Liver (tissue), 3 donors: Measurements from ENCODE around the gene SETBP1.

Source experiments
- EGR1 ChIP-seq, 2 donors: IDR thresholded peaks; 2 replicates each; pipeline ENCODE4 v1.6.1; 2016 to 2018; ENCODE audit warnings: antibody characterized with exemption in 2 of 2, low read depth in 2 of 2
- GABPA ChIP-seq, 2 donors: IDR thresholded peaks in 1 of 2; conservative IDR thresholded peaks in 1 of 2; 2 replicates each; pipeline ENCODE4 v1.6.1; 2016; ENCODE audit warnings: antibody characterized with exemption in 2 of 2, mild to moderate bottlenecking in 1 of 2, moderate library complexity in 1 of 2
- JUND ChIP-seq, 2 donors: IDR thresholded peaks; 2 replicates each; pipeline ENCODE4 v1.6.1; 2016; ENCODE audit warnings: antibody characterized with exemption in 2 of 2
- TAF1 ChIP-seq: conservative IDR thresholded peaks from 2 replicates; pipeline ENCODE4 v1.6.1; 2016; ENCODE audit warnings: antibody characterized with exemption, mild to moderate bottlenecking
- TF ChIP-seq, protein P1 (sequence below): fragments of 150-350 bp; IDR thresholded peaks from 2 replicates; pipeline ENCODE4 v1.5.1; 2017; ENCODE audit warnings: improper control_type of control experiment, low read depth, low read length; ENCODE audit not compliant: missing input control
- TF ChIP-seq, protein P2 (sequence below): IDR thresholded peaks from 2 replicates; pipeline ENCODE4 v1.6.1; 2016; ENCODE audit warnings: antibody characterized with exemption, mild to moderate bottlenecking
- TF ChIP-seq, protein P3 (sequence below): IDR thresholded peaks from 2 replicates; pipeline ENCODE4 v1.6.1; 2016; ENCODE audit warnings: antibody characterized with exemption
- donor health status: healthy.
- donor health status: healthy.

DNA sequence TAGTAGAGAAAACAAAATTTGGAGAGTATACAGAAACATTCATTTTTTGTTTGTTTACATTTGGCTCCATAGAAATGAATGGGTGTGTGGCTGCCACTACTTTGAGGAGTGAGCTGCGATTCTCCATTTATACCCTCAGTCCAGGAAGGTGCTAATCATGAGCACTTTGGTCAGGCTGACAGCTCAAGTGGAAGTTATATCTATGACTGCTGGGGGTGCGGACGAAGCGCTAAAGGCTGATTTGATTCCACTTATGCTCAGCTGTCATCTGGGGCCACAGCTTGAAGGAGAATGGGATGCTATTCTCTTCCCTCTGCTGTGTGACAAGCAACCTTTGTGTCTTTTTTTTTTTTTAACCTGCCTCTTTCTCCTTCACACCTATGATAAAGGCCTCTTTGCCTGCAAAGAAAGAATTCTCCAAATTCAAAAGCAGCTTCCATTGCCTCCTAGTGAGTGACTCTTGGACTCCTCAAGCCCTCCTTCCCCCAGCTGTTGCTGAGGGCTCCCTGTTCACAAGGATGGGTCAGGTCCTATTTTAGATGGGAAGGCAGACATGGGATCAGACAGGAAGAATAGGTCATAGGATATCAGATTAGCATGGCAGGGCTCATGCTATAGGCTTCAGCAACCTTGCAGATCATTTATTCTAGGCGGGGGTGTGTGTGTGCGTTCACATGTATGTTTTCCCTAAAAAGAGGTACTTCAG is 201.6 kb downstream of the SETBP1 start:
- TF ChIP-seq JUND (IDR thresholded peaks at IDR 0.05) = no peak
- TF ChIP-seq, protein P1, sequence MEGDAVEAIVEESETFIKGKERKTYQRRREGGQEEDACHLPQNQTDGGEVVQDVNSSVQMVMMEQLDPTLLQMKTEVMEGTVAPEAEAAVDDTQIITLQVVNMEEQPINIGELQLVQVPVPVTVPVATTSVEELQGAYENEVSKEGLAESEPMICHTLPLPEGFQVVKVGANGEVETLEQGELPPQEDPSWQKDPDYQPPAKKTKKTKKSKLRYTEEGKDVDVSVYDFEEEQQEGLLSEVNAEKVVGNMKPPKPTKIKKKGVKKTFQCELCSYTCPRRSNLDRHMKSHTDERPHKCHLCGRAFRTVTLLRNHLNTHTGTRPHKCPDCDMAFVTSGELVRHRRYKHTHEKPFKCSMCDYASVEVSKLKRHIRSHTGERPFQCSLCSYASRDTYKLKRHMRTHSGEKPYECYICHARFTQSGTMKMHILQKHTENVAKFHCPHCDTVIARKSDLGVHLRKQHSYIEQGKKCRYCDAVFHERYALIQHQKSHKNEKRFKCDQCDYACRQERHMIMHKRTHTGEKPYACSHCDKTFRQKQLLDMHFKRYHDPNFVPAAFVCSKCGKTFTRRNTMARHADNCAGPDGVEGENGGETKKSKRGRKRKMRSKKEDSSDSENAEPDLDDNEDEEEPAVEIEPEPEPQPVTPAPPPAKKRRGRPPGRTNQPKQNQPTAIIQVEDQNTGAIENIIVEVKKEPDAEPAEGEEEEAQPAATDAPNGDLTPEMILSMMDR = no peak
- TF ChIP-seq GABPA (IDR thresholded peaks at IDR 0.05 in 1 of 2, conservative IDR thresholded peaks at IDR 0.05 in 1 of 2) = no peak
- TF ChIP-seq TAF1 = no peak
- no peak for TF ChIP-seq EGR1 (IDR thresholded peaks at IDR 0.05; ENCODE audit: low read depth in 2 of 2)
- TF ChIP-seq, protein P2, sequence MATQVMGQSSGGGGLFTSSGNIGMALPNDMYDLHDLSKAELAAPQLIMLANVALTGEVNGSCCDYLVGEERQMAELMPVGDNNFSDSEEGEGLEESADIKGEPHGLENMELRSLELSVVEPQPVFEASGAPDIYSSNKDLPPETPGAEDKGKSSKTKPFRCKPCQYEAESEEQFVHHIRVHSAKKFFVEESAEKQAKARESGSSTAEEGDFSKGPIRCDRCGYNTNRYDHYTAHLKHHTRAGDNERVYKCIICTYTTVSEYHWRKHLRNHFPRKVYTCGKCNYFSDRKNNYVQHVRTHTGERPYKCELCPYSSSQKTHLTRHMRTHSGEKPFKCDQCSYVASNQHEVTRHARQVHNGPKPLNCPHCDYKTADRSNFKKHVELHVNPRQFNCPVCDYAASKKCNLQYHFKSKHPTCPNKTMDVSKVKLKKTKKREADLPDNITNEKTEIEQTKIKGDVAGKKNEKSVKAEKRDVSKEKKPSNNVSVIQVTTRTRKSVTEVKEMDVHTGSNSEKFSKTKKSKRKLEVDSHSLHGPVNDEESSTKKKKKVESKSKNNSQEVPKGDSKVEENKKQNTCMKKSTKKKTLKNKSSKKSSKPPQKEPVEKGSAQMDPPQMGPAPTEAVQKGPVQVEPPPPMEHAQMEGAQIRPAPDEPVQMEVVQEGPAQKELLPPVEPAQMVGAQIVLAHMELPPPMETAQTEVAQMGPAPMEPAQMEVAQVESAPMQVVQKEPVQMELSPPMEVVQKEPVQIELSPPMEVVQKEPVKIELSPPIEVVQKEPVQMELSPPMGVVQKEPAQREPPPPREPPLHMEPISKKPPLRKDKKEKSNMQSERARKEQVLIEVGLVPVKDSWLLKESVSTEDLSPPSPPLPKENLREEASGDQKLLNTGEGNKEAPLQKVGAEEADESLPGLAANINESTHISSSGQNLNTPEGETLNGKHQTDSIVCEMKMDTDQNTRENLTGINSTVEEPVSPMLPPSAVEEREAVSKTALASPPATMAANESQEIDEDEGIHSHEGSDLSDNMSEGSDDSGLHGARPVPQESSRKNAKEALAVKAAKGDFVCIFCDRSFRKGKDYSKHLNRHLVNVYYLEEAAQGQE = no peak
- TF ChIP-seq, protein P3, sequence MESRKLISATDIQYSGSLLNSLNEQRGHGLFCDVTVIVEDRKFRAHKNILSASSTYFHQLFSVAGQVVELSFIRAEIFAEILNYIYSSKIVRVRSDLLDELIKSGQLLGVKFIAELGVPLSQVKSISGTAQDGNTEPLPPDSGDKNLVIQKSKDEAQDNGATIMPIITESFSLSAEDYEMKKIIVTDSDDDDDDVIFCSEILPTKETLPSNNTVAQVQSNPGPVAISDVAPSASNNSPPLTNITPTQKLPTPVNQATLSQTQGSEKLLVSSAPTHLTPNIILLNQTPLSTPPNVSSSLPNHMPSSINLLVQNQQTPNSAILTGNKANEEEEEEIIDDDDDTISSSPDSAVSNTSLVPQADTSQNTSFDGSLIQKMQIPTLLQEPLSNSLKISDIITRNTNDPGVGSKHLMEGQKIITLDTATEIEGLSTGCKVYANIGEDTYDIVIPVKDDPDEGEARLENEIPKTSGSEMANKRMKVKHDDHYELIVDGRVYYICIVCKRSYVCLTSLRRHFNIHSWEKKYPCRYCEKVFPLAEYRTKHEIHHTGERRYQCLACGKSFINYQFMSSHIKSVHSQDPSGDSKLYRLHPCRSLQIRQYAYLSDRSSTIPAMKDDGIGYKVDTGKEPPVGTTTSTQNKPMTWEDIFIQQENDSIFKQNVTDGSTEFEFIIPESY = no peak
